ENCODE data around the gene TPT1.
"Not testable (repeated sequence)": the region's sequence is repeated elsewhere in the genome, so short reads cannot be mapped to it uniquely, and the experiment has no call there.

DNA sequence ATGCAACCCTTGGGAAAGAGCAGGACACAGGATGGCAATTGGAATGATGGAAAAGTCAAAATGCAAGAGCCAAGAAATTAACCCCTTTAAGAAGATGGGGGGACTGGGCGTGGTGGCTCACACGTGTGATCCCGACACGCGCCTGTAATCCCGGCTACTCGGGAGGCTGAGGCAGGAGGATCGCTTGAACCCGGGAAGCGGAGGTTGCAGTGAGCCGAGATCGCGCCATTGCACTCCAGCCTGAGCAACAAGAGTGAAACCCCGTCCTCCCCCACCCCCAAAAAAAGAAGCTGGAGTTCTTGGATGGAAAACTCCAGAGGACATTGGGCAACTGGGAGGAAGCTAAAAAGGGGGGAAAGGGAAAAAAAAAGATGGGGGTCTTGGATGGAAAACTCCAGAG lies 1.7 kb upstream of the TPT1 start:
- TF ChIP-seq, protein P1, sequence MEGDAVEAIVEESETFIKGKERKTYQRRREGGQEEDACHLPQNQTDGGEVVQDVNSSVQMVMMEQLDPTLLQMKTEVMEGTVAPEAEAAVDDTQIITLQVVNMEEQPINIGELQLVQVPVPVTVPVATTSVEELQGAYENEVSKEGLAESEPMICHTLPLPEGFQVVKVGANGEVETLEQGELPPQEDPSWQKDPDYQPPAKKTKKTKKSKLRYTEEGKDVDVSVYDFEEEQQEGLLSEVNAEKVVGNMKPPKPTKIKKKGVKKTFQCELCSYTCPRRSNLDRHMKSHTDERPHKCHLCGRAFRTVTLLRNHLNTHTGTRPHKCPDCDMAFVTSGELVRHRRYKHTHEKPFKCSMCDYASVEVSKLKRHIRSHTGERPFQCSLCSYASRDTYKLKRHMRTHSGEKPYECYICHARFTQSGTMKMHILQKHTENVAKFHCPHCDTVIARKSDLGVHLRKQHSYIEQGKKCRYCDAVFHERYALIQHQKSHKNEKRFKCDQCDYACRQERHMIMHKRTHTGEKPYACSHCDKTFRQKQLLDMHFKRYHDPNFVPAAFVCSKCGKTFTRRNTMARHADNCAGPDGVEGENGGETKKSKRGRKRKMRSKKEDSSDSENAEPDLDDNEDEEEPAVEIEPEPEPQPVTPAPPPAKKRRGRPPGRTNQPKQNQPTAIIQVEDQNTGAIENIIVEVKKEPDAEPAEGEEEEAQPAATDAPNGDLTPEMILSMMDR (IDR thresholded peaks at IDR 0.05), result not testable (repeated sequence)
- TF ChIP-seq POLR2A (IDR thresholded peaks at IDR 0.05), result not testable (repeated sequence)
